CD4-positive, alpha-beta T cell (primary cell): ENCODE measurements around the gene SIDT2. TPM values are rescaled to one million over a fixed set of nuclear protein-coding genes. Genes with fewer than 3 reads are reported as not detected.

Source experiments
- ATAC-seq: fragments of 200-7000 bp; cut with Tn5 transposase; one replicate; pipeline ENCODE4 v1.10.0; 2022; ENCODE audit warnings: mild to moderate bottlenecking; ENCODE audit not compliant: poor library complexity
- CTCF ChIA-PET: fragments of 350-600 bp; sonication (Branson Sonifier 250); formaldehyde crosslinking; loops from one replicate; lab custom pipeline; 2021; ENCODE audit warnings: antibody characterized with exemption, inconsistent platforms; lab: Charles Lee
- POLR2A ChIA-PET: fragments of 350-600 bp; sonication (Branson Sonifier 250); formaldehyde crosslinking; loops from one replicate; lab custom pipeline; 2021; ENCODE audit warnings: antibody characterized with exemption, inconsistent platforms; lab: Charles Lee
- DNase-seq, 14 experiments: peaks; one replicate each; pipeline ENCODE4 v3.0.0-alpha.2; 2013 to 2020; ENCODE audit warnings: mixed read lengths in 2 of 14
- H3K27ac ChIP-seq, 2 donors: one replicate each; pipeline versions ENCODE4 v1.5.1 to v1.7.0; 2013; ENCODE audit warnings: low read length in 2 of 2, low read depth in 1 of 2, mild to moderate bottlenecking in 1 of 2
- H3K27me3 ChIP-seq, 2 experiments: 1 replicate in 1 of 2; 2 replicates in 1 of 2; pipeline versions ENCODE4 v1.6.1 to v1.7.0; 2013; ENCODE audit warnings: low read length in 2 of 2, control low read depth in 1 of 2, mild to moderate bottlenecking in 1 of 2, moderate library complexity in 1 of 2; ENCODE audit not compliant: insufficient read depth in 2 of 2, control insufficient read depth in 1 of 2
- H3K36me3 ChIP-seq: one replicate; pipeline ENCODE4 v1.6.1; 2013; ENCODE audit warnings: low read length, control low read depth; ENCODE audit not compliant: insufficient read depth
- H3K4me1 ChIP-seq: one replicate; pipeline ENCODE4 v1.6.1; 2013; ENCODE audit warnings: low read length, control low read depth; ENCODE audit not compliant: insufficient read depth
- H3K4me3 ChIP-seq: one replicate; pipeline ENCODE4 v1.5.1; 2013; ENCODE audit warnings: mild to moderate bottlenecking, low read length, moderate library complexity
- H3K9me3 ChIP-seq, 2 experiments: 1 replicate in 1 of 2; 2 replicates in 1 of 2; pipeline versions ENCODE4 v1.6.1 to v1.7.0; 2013; ENCODE audit warnings: low read length in 2 of 2, mild to moderate bottlenecking in 2 of 2, control low read depth in 1 of 2, moderate library complexity in 1 of 2; ENCODE audit not compliant: control insufficient read depth in 1 of 2, insufficient read depth in 1 of 2
- H3K27ac Mint-ChIP-seq: one replicate; pipeline ENCODE4 v1.8.0; 2020; ENCODE audit warnings: mixed read lengths
- H3K27me3 Mint-ChIP-seq: one replicate; pipeline ENCODE4 v1.8.0; 2021; ENCODE audit warnings: mixed read lengths
- H3K36me3 Mint-ChIP-seq: one replicate; pipeline ENCODE4 v1.8.0; 2021; ENCODE audit warnings: low read depth, mixed read lengths
- H3K4me1 Mint-ChIP-seq: one replicate; pipeline ENCODE4 v1.8.0; 2021; ENCODE audit warnings: low read depth, mixed read lengths
- H3K4me3 Mint-ChIP-seq: one replicate; pipeline ENCODE4 v1.8.0; 2020; ENCODE audit warnings: mild to moderate bottlenecking, mixed read lengths
- H3K9me3 Mint-ChIP-seq: one replicate; pipeline ENCODE4 v1.8.0; 2020; ENCODE audit warnings: mixed read lengths
- intact Hi-C, 2 experiments: fragments of 100-400 bp; cut with DNase I in 1 of 2; cut with micrococcal nuclease in 1 of 2; formaldehyde crosslinking; loops; one replicate each; pipeline versions ENCODE4 v1.15.1 to v1.9.0; 2023 to 2025; cut with DNase I, micrococcal nuclease
- total RNA-seq, 174 experiments: library from RNA in 2 of 174; stranded (reverse) in 2 of 174; gene quantifications; one replicate each; pipeline ENCODE4 v1.2.3 and lab custom pipeline; 2021 to 2026
- TF ChIP-seq, protein P1 (sequence below): fragments of 200-600 bp; IDR thresholded peaks from one replicate; pipeline ENCODE4 v1.8.0; 2022; ENCODE audit warnings: antibody characterized with exemption, mild to moderate bottlenecking

SIDT2 gene
- total RNA-seq, 2 experiments from 2014 or later = 197 to 200 TPM

- Mint-ChIP-seq H3K27me3 (no peaks in the 10 kb centered on the region), H3K36me3 (peaks cover 27% of the 10 kb centered on the region), H3K4me3 (no peak overlapping the region), H3K4me1 (peaks cover 13% of the 10 kb centered on the region), H3K9me3 (no peaks in the 10 kb centered on the region), H3K27ac (peak overlapping the region; percentile 39)
- no peaks in the 10 kb centered on the region for H3K4me1 ChIP-seq
- no peaks in the 10 kb centered on the region for H3K9me3 ChIP-seq
- DNase-seq (no peak), ATAC-seq (no peak)
- H3K27me3 ChIP-seq = no peaks in the 10 kb centered on the region
- POLR2A ChIA-PET = interaction anchor here (1.6 to 3.0 kb wide), 2 partner anchors 9 to 29 kb away, joined by 4 to 16 read pairs; partner anchors contain the start of gene PAFAH1B2
- TF ChIP-seq, protein P1, sequence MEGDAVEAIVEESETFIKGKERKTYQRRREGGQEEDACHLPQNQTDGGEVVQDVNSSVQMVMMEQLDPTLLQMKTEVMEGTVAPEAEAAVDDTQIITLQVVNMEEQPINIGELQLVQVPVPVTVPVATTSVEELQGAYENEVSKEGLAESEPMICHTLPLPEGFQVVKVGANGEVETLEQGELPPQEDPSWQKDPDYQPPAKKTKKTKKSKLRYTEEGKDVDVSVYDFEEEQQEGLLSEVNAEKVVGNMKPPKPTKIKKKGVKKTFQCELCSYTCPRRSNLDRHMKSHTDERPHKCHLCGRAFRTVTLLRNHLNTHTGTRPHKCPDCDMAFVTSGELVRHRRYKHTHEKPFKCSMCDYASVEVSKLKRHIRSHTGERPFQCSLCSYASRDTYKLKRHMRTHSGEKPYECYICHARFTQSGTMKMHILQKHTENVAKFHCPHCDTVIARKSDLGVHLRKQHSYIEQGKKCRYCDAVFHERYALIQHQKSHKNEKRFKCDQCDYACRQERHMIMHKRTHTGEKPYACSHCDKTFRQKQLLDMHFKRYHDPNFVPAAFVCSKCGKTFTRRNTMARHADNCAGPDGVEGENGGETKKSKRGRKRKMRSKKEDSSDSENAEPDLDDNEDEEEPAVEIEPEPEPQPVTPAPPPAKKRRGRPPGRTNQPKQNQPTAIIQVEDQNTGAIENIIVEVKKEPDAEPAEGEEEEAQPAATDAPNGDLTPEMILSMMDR = no peak
- H3K27ac ChIP-seq = no peak overlapping the region
- intact Hi-C loops = no loop called here
- no peak overlapping the region for H3K4me3 ChIP-seq
- H3K36me3 ChIP-seq = peaks cover 22% of the 10 kb centered on the region
- CTCF ChIA-PET = interaction anchor here (1.3 kb wide), 1 partner anchor 8 kb away, joined by 5 read pairs; no protein-coding TSS in a partner anchor
These were observed 5.7 kb upstream of the SIDT2 start for GRCh38 chr11:117172724-117173421.

GRCh38 chr11:117175104-117175503 lies 3.4 kb upstream of the SIDT2 start:
- POLR2A ChIA-PET = interaction anchor here (0.6 to 1.3 kb wide), 2 partner anchors 31 to 1188 kb away, joined by 3 read pairs; partner anchors contain the start of gene PAFAH1B2
- DNase-seq = no peak
- TF ChIP-seq, protein P1 = no peak
- Histone ChIP-seq H3K4me1 (peaks cover 16% of the 10 kb centered on the region), H3K36me3 (peaks cover 6% of the 10 kb centered on the region), H3K4me3 (no peak overlapping the region), H3K9me3 (no peaks in the 10 kb centered on the region), H3K27me3 (no peaks in the 10 kb centered on the region), H3K27ac (no peak overlapping the region)
- Mint-ChIP-seq H3K4me3 (no peak overlapping the region), H3K27ac (no peak overlapping the region), H3K4me1 (peaks cover 32% of the 10 kb centered on the region), H3K36me3 (peaks cover 20% of the 10 kb centered on the region), H3K27me3 (no peaks in the 10 kb centered on the region), H3K9me3 (no peaks in the 10 kb centered on the region)
- CTCF ChIA-PET = interaction anchor here (1.0 kb wide), 1 partner anchor 36 kb away, joined by 3 read pairs; no protein-coding TSS in a partner anchor
- ATAC-seq = no peak
- intact Hi-C loops = loop anchor here in 1 of 2 experiments (5.0 kb wide), 1 partner anchor 33 kb away; the partner anchor contains the start of gene PAFAH1B2

GRCh38 chr11:117175781-117176180 lies 2.8 kb upstream of the SIDT2 start:
- ATAC-seq (no peak), DNase-seq (no peak)
- H3K4me1 Mint-ChIP-seq = peaks cover 39% of the 10 kb centered on the region
- TF ChIP-seq, protein P1 = no peak
- ChIA-PET POLR2A (interaction anchor here (1.3 kb wide), 1 partner anchor 32 kb away, joined by 3 read pairs; the partner anchor contains the start of gene PAFAH1B2), CTCF (interaction anchor here (1.0 kb wide), 1 partner anchor 37 kb away, joined by 3 read pairs; no protein-coding TSS in a partner anchor)
- H3K27ac Mint-ChIP-seq = no peak overlapping the region
- Histone ChIP-seq H3K36me3 (peaks cover 3% of the 10 kb centered on the region), H3K4me1 (peaks cover 23% of the 10 kb centered on the region), H3K9me3 (no peaks in the 10 kb centered on the region), H3K27ac (no peak overlapping the region), H3K4me3 (no peak overlapping the region), H3K27me3 (no peaks in the 10 kb centered on the region)
- H3K36me3 Mint-ChIP-seq = peaks cover 15% of the 10 kb centered on the region
- peak overlapping the region; percentile 45 for H3K4me3 Mint-ChIP-seq
- no peaks in the 10 kb centered on the region for H3K9me3 Mint-ChIP-seq
- H3K27me3 Mint-ChIP-seq = no peaks in the 10 kb centered on the region
- intact Hi-C loops = loop anchor here in 1 of 2 experiments (5.0 kb wide), 1 partner anchor 33 kb away; the partner anchor contains the start of gene PAFAH1B2
